ENCODE measurements around the gene STPG1.

Gene STPG1

DNA sequence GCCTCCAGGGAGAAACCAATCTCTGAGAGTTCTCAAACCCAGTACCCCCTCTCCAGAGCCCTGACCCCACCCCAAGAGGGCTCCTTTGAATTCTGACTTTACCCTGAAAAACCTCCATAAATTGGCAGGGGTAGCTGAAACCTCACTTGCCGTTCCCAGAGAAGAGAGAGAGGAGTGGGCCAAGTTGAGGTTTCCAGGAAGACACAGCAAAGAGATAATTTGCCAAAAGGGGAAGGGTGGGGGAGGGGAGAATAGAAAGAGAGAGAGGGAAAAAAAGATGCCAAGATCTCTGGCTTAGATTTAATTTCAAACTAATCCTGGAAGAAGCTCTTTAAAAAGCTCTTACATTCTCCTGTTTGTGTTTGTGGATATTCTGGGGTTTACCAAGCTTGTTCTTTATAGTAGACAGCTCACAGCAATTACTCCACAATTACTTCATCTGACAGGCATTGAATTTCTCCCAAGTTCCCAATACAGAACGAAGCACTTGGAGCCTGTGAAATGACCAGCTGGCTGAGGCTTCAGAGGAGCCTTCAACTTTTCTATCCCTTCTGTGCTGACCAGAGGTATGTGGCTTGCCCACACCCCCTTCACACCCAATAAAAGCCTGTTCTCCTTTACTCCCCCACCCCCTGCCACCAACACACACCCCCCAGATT is 95.5 kb downstream of the STPG1 start:
- DNase-seq (ENCODE audit: low read depth), result no peak

DNA sequence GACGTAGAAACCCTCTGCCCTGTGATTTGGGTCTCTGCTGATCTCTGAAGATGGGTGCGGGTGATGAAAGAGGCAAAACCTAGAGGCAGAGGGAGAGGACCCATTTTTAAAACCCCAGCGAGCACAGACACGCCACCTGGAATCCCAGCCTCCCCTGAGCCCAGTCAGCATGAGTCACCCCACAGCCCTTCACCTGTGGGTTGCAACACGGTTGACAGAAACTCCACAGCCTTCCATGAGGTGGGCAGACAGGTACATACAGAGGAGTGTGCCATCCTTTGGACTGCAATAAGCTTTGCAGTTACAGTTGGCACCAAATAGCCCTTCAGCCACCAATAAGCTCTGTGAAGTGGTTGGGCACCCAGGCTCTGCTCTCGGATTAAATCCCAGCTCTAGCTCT is 96.5 kb downstream of the STPG1 start:
- DNase-seq (ENCODE audit: low read depth), result no peak

DNA sequence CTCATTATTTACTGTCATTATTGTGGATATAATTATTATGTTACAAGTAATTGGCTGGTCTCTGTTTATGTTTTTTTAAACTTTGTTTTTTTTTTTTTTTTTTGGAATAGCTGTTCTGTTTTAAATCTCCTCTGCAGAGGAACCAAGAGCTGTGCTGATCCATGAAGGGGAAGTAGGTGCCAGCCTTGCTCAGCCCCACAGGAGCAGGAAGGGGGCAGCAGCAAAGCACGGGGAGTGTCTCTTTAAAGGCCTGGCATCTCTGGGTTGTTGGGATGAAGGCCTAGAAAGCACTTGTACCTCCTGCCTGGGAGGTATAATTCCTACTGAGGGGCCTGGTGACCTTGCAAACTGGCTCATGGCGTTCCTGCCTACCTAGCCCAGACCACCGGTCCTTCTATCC is 96.9 kb downstream of the STPG1 start:
- no peak for DNase-seq (ENCODE audit: low read depth)

DNA sequence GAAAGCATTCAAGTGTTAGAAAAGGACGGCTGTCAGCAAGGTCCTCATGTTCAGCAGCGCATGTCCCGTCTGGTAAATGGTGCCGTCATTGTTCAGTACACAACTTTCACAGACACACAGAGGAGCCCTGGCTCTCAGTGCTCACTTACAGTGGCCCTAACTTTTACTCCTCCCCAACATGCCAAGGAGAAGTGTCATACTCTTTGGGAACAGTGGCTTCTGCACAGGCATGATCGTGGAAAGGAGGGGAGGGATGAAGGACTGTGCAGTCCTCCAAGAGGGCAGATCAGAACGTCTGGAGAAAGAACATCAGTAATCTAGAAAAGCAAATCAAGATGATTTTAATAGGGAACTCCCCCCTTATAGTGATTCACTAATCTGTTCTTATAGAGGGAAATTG is 98.2 kb downstream of the STPG1 start:
- no peak for DNase-seq (ENCODE audit: low read depth)

DNA sequence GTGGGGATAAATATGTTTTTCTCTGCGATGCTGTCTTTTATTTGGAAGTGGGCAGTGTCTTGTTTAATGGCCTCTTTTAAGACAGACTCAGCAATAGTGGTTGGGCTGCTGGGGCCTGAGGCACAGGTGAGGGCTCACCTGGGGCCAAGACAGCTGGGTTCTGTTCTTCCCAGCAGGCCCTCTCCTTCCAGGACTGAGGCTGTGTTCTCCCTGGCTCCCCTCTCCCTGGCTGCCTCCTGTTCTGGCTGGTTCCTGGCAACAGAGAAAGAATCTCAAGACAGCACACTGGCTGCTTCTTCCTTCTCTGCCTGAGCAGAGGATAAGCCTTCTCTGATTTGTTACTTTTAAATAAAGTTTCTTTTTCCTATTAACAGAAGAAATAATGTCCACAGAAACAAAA is 101.8 kb downstream of the STPG1 start:
- no peak for DNase-seq (ENCODE audit: low read depth)

DNA sequence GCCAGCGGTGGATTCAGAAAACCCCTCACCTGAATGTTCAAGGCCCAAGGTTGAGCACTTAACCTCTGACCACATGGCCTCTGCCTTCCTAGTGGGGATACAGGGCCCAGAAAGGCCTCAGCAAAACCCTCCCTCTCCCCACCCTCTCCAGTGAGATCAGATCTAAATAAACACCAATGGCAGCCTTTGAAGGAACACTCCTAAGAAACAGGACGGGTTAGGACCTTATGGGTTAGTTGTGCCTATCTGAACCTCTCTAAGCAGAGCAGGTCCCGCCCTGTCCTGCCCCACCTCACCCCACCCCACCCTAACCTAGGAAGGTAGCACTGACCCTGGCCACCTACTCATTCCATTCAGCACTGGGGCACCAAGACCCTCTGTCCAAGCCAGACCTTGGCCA is 102.3 kb downstream of the STPG1 start:
- DNase-seq (ENCODE audit: low read depth), result no peak

DNA sequence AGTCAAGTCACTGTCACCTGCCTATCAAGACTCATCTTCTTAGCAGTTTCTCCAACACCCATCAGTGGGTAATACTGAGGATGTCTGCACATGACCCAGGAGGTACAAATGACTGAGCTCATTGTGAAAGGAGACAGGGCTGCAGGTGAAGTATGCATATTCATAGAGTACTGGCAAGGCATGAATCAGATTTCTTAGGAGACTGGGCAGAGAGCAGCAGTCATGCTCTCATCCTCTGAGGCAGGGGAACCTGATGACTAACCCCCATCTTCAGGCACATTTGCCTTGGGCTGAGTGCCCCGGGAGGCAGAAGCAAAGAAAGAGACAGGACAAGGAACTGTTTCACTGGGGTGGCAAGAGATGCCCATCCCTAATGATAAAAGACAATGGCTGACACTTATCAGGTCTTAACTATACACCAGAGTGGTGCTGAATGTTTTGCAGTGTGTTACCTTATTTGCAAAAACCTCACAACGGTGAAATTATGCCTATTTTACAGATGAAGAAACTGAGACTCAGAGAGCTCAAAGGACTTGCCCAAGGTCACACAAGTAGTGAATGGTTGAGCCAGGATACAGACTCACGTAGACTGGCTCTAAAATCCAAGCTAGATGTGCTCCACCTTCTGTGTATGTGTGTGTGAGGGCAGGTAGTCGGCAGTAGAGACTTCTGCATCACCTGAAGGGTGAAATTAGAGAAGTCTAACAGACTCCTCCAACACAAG is 103.7 kb downstream of the STPG1 start:
- no peak for DNase-seq (ENCODE audit: low read depth)

DNA sequence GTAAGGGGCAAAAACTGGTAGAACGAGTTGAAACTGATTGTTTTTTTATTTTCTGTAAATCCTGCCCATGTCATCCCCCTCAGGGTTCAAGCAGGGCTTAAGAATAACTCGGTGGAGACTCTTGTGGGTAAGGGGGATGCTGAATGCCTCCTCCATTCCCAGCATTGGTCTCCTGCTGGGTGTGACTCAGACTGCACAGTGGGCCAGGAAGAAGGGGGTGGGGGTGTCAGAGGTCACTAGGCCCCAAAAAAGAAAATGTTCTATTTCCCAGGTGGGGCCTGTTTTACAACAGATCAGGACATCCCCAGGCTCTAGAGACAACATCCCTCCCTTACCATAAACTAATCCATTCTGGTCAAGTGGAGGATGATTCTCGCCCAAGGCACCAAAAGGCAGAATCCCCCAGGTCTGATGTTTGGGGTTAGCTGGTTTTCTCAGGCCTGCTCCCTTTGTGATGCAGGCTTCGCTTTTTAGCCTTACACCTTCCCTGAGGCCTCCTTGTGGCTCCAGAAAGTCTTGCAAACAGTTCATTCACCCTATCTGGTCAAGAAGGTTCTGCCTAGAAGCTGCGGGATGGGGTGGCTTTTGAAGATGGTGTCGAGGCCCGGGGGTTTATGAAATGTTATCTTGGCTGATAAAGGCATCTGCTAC is 105.1 kb downstream of the STPG1 start:
- DNase-seq (ENCODE audit: low read depth), result no peak

Measured in fibroblast of the conjunctiva (primary cell).